ENCODE data around the gene CD248. TPM values are rescaled to one million over a fixed set of nuclear protein-coding genes. Genes with fewer than 3 reads are reported as not detected.

The CD248 gene
- total and polyA plus RNA-seq, 2 experiments from 2014 or later: 2.4 to 3.8 TPM

DNA sequence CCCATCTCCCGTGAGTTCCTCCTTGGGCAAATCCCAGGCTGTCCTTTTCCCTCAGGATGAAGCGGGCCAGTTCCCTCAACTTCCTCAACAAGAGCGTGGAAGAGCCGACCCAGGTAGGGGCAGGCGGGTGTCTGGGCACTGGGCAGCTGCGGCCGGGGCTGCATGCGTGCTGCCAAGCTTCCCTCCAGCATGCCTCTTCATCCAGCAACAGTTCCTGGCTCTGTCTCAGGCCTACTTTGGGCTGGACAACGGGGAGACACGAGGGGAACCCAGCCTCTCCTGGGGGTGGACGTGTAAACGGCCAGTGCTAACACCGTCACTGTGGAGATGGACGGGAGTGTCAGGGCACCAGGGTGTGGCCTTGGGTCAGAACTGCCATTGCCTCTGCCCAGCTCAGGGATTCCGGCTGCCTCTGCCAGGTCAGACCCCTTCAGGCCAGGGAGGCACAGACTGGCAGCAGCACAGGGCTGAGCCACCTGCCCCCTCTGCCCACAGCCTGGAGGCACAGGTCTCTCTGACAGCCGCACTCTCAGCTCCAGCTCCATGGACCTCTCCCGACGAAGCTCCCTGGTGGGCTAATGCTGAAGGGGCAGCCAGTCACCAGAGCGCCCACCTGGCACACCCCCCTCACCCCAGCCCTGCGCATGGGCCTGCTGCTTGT is 50.3 kb downstream of the CD248 start:
- H3K27me3 Mint-ChIP-seq (ENCODE audit: insufficient read depth, low read depth, poor library complexity): peaks cover 10% of the 10 kb centered on the region
- Histone ChIP-seq H4K20me1 (replicated peaks; ENCODE audit: insufficient read depth) (peaks cover 7% of the 10 kb centered on the region), H3K4me2 (peak overlapping the region; percentile 73), H3K9me2 (ENCODE audit: insufficient read depth) (no peaks in the 10 kb centered on the region), H3F3A (replicated peaks; ENCODE audit: low read depth) (0 out of 2 replicates have a peak, but pooled peaks cover 14% of the 10 kb centered on the region), H3K27ac (ENCODE audit: low read depth) (peak overlapping the region; percentile 79; the same call in 1 of the 2 replicates), H2AFZ (no peak overlapping the region), H3K36me3 (ENCODE audit: insufficient read depth) (no peaks in the 10 kb centered on the region), H3K27me3 (ENCODE audit: insufficient read depth) (no peaks in the 10 kb centered on the region), H3K4me3 (peak overlapping the region; percentile 95), H3K79me2 (replicated peaks; ENCODE audit: insufficient read depth) (peaks cover 20% of the 10 kb centered on the region), H3K4me1 (ENCODE audit: insufficient read depth) (no peaks in the 10 kb centered on the region)
- H3K9me3 Mint-ChIP-seq: no peaks in the 10 kb centered on the region
- H3K4me3 Mint-ChIP-seq: peak overlapping the region; percentile 93
- H3K4me1 Mint-ChIP-seq: peaks cover 16% of the 10 kb centered on the region
- ATAC-seq (no peak), DNase-seq (ENCODE audit: low spot score) (no peak)
- peaks cover 31% of the 10 kb centered on the region for H3K36me3 Mint-ChIP-seq (ENCODE audit: low read depth)
- TF ChIP-seq JUNB (IDR thresholded peaks at IDR 0.05; ENCODE audit: unreplicated experiment): no peak
- TF ChIP-seq NANOG (IDR thresholded peaks at IDR 0.05; ENCODE audit: borderline replicate concordance): no peak
- no peak for TF ChIP-seq STAT1 (IDR thresholded peaks at IDR 0.05; ENCODE audit: unreplicated experiment)
- no peak for TF ChIP-seq CTCF (conservative IDR thresholded peaks at IDR 0.05; ENCODE audit: low read depth in 2 of 2)
- no peak for TF ChIP-seq CREB1 (CRISPR knock-in tag; IDR thresholded peaks at IDR 0.05; ENCODE audit: low read depth)
- no peak for TF ChIP-seq POLR2AphosphoS5 (IDR thresholded peaks at IDR 0.05; ENCODE audit: low read depth)
- TF ChIP-seq ZNF114 (CRISPR knock-in tag; IDR thresholded peaks at IDR 0.05): no peak
- TF ChIP-seq, protein P1, sequence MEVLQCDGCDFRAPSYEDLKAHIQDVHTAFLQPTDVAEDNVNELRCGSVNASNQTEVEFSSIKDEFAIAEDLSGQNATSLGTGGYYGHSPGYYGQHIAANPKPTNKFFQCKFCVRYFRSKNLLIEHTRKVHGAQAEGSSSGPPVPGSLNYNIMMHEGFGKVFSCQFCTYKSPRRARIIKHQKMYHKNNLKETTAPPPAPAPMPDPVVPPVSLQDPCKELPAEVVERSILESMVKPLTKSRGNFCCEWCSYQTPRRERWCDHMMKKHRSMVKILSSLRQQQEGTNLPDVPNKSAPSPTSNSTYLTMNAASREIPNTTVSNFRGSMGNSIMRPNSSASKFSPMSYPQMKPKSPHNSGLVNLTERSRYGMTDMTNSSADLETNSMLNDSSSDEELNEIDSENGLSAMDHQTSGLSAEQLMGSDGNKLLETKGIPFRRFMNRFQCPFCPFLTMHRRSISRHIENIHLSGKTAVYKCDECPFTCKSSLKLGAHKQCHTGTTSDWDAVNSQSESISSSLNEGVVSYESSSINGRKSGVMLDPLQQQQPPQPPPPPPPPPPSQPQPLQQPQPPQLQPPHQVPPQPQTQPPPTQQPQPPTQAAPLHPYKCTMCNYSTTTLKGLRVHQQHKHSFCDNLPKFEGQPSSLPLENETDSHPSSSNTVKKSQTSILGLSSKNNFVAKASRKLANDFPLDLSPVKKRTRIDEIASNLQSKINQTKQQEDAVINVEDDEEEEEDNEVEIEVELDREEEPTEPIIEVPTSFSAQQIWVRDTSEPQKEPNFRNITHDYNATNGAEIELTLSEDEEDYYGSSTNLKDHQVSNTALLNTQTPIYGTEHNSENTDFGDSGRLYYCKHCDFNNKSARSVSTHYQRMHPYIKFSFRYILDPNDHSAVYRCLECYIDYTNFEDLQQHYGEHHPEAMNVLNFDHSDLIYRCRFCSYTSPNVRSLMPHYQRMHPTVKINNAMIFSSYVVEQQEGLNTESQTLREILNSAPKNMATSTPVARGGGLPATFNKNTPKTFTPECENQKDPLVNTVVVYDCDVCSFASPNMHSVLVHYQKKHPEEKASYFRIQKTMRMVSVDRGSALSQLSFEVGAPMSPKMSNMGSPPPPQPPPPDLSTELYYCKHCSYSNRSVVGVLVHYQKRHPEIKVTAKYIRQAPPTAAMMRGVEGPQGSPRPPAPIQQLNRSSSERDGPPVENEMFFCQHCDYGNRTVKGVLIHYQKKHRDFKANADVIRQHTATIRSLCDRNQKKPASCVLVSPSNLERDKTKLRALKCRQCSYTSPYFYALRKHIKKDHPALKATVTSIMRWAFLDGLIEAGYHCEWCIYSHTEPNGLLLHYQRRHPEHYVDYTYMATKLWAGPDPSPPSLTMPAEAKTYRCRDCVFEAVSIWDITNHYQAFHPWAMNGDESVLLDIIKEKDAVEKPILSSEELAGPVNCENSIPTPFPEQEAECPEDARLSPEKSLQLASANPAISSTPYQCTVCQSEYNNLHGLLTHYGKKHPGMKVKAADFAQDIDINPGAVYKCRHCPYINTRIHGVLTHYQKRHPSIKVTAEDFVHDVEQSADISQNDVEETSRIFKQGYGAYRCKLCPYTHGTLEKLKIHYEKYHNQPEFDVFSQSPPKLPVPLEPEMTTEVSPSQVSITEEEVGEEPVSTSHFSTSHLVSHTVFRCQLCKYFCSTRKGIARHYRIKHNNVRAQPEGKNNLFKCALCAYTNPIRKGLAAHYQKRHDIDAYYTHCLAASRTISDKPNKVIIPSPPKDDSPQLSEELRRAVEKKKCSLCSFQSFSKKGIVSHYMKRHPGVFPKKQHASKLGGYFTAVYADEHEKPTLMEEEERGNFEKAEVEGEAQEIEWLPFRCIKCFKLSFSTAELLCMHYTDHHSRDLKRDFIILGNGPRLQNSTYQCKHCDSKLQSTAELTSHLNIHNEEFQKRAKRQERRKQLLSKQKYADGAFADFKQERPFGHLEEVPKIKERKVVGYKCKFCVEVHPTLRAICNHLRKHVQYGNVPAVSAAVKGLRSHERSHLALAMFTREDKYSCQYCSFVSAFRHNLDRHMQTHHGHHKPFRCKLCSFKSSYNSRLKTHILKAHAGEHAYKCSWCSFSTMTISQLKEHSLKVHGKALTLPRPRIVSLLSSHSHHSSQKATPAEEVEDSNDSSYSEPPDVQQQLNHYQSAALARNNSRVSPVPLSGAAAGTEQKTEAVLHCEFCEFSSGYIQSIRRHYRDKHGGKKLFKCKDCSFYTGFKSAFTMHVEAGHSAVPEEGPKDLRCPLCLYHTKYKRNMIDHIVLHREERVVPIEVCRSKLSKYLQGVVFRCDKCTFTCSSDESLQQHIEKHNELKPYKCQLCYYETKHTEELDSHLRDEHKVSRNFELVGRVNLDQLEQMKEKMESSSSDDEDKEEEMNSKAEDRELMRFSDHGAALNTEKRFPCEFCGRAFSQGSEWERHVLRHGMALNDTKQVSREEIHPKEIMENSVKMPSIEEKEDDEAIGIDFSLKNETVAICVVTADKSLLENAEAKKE (CRISPR knock-in tag; IDR thresholded peaks at IDR 0.05): no peak
- no peak for TF ChIP-seq ZNF331 (CRISPR knock-in tag; IDR thresholded peaks at IDR 0.05; ENCODE audit: low read depth)
- TF ChIP-seq EZH2 (IDR thresholded peaks at IDR 0.05; ENCODE audit: low read depth, unreplicated experiment): no peak
- no peak for TF ChIP-seq REST (IDR thresholded peaks at IDR 0.05; ENCODE audit: unreplicated experiment)
- TF ChIP-seq, protein P2, sequence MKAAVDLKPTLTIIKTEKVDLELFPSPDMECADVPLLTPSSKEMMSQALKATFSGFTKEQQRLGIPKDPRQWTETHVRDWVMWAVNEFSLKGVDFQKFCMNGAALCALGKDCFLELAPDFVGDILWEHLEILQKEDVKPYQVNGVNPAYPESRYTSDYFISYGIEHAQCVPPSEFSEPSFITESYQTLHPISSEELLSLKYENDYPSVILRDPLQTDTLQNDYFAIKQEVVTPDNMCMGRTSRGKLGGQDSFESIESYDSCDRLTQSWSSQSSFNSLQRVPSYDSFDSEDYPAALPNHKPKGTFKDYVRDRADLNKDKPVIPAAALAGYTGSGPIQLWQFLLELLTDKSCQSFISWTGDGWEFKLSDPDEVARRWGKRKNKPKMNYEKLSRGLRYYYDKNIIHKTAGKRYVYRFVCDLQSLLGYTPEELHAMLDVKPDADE (IDR thresholded peaks at IDR 0.05): no peak
- TF ChIP-seq EZH2phosphoT487 (IDR thresholded peaks at IDR 0.05; ENCODE audit: unreplicated experiment): no peak
- H3K27ac Mint-ChIP-seq: no peak overlapping the region
